Neutrophil (primary cell): ENCODE data around the gene SUCO.

ENCODE experiments used
- H3K27ac ChIP-seq: fragments of 200-600 bp; sonication (generic); 2 replicates; pipeline ENCODE4 v1.5.1; 2016; ENCODE audit warnings: mild to moderate bottlenecking, moderate library complexity
- H3K27me3 ChIP-seq: fragments of 200-600 bp; sonication (generic); 2 replicates; pipeline ENCODE4 v1.6.0; 2016; ENCODE audit warnings: mild to moderate bottlenecking
- H3K36me3 ChIP-seq: fragments of 200-600 bp; sonication (generic); 2 replicates; pipeline ENCODE4 v1.5.1; 2017
- H3K4me1 ChIP-seq, 2 experiments: fragments of 200-600 bp in 1 of 2; sonication (generic) in 1 of 2; 1 replicate in 1 of 2; 2 replicates in 1 of 2; pipeline versions ENCODE4 v1.5.1 to v1.6.1; 2013 to 2016; ENCODE audit warnings: low read depth in 1 of 2, low read length in 1 of 2, mild to moderate bottlenecking in 1 of 2, moderate library complexity in 1 of 2; ENCODE audit not compliant: control insufficient read depth in 1 of 2, insufficient read depth in 1 of 2
- H3K4me3 ChIP-seq, 2 experiments: fragments of 200-600 bp in 1 of 2; sonication (generic) in 1 of 2; 1 replicate in 1 of 2; 2 replicates in 1 of 2; pipeline ENCODE4 v1.5.1; 2013 to 2016; ENCODE audit warnings: low read depth in 1 of 2, low read length in 1 of 2, mild to moderate bottlenecking in 1 of 2, moderate library complexity in 1 of 2
- H3K9me3 ChIP-seq: fragments of 200-600 bp; sonication (generic); 2 replicates; pipeline ENCODE4 v1.5.1; 2016
- CTCF ChIP-seq: fragments of 200-600 bp; sonication (generic); IDR thresholded peaks from 2 replicates; pipeline ENCODE4 v1.5.1; 2016; ENCODE audit warnings: antibody characterized with exemption

SUCO gene

GRCh38 chr1:172531412-172532182 lies 1.4 kb upstream of the SUCO start:
- Histone ChIP-seq H3K36me3 (no peaks in the 10 kb centered on the region), H3K9me3 (no peaks in the 10 kb centered on the region), H3K27ac (peak overlapping the region; percentile 94), H3K4me3 (peak overlapping the region; percentile 75 to 90), H3K27me3 (no peaks in the 10 kb centered on the region), H3K4me1 (peaks cover 43 to 44% of the 10 kb centered on the region in 2 experiments)
- TF ChIP-seq CTCF: no peak

GRCh38 chr1:172532183-172532699 lies 709 bp upstream of the SUCO start:
- no peaks in the 10 kb centered on the region for H3K36me3 ChIP-seq
- H3K27me3 ChIP-seq: no peaks in the 10 kb centered on the region
- peak overlapping the region; percentile 75 to 90 for H3K4me3 ChIP-seq
- H3K4me1 ChIP-seq: peaks cover 48 to 50% of the 10 kb centered on the region in 2 experiments
- no peak for TF ChIP-seq CTCF
- no peaks in the 10 kb centered on the region for H3K9me3 ChIP-seq
- H3K27ac ChIP-seq: peak overlapping the region; percentile 94

- no peaks in the 10 kb centered on the region for H3K27me3 ChIP-seq
- no peaks in the 10 kb centered on the region for H3K36me3 ChIP-seq
- peaks cover 51 to 56% of the 10 kb centered on the region in 2 experiments for H3K4me1 ChIP-seq
- peak overlapping the region; percentile 75 to 90 for H3K4me3 ChIP-seq
- no peaks in the 10 kb centered on the region for H3K9me3 ChIP-seq
- no peak for TF ChIP-seq CTCF
- H3K27ac ChIP-seq: peak overlapping the region; percentile 94
Observed at GRCh38 chr1:172533513-172534151, 682 bp downstream of the SUCO start.

- H3K36me3 ChIP-seq: no peaks in the 10 kb centered on the region
- H3K4me3 ChIP-seq: no peak overlapping the region
- no peak for TF ChIP-seq CTCF
- peaks cover 67 to 72% of the 10 kb centered on the region in 2 experiments for H3K4me1 ChIP-seq
- H3K27me3 ChIP-seq: no peaks in the 10 kb centered on the region
- no peaks in the 10 kb centered on the region for H3K9me3 ChIP-seq
- H3K27ac ChIP-seq: peak overlapping the region; percentile 94
Observed at GRCh38 chr1:172536256-172536655, 3.3 kb downstream of the SUCO start.

GRCh38 chr1:172537366-172537765 lies 4.4 kb downstream of the SUCO start:
- no peak for TF ChIP-seq CTCF
- Histone ChIP-seq H3K4me3 (no peak overlapping the region), H3K27me3 (no peaks in the 10 kb centered on the region), H3K9me3 (no peaks in the 10 kb centered on the region), H3K27ac (peak overlapping the region; percentile 94), H3K4me1 (peaks cover 65 to 72% of the 10 kb centered on the region in 2 experiments), H3K36me3 (no peaks in the 10 kb centered on the region)
